WTC11 (cell line): Measurements from ENCODE around the gene ZDHHC17. TPM values are rescaled to one million over a fixed set of nuclear protein-coding genes. Genes with fewer than 3 reads are reported as not detected.

Experiments
- ATAC-seq: fragments of 200-7000 bp; cut with Tn5 transposase; 2 replicates; pipeline ENCODE4 v1.10.0; 2021; ENCODE audit warnings: mild to moderate bottlenecking, moderate library complexity
- CTCF ChIA-PET: fragments of 300-600 bp; sonication (Branson Sonifier 250); formaldehyde crosslinking; loops from one replicate; lab custom pipeline; 2021; ENCODE audit warnings: antibody characterized with exemption; lab: Charles Lee
- POLR2A ChIA-PET: fragments of 350-600 bp; sonication (Branson Sonifier 250); formaldehyde crosslinking; loops from one replicate; lab custom pipeline; 2021; ENCODE audit warnings: antibody characterized with exemption; lab: Charles Lee
- DNase-seq: peaks from one replicate; pipeline ENCODE4 v3.0.0; 2021; ENCODE audit warnings: low spot score
- H3K27ac Mint-ChIP-seq: 2 replicates; pipeline ENCODE4 v1.8.0; 2021; ENCODE audit warnings: mixed read lengths
- H3K27me3 Mint-ChIP-seq: 2 replicates; pipeline ENCODE4 v1.8.0; 2021; ENCODE audit warnings: low read depth, mild to moderate bottlenecking, moderate library complexity, mixed read lengths
- H3K36me3 Mint-ChIP-seq: 2 replicates; pipeline ENCODE4 v1.8.0; 2021; ENCODE audit warnings: mixed read lengths
- H3K4me1 Mint-ChIP-seq: 2 replicates; pipeline ENCODE4 v1.8.0; 2022; ENCODE audit warnings: mixed read lengths
- H3K4me3 Mint-ChIP-seq: 2 replicates; pipeline ENCODE4 v1.8.0; 2021; ENCODE audit warnings: mild to moderate bottlenecking, moderate library complexity, mixed read lengths
- H3K9me3 Mint-ChIP-seq: 2 replicates; pipeline ENCODE4 v1.8.0; 2021; ENCODE audit warnings: mixed read lengths
- CBFB ChIP-seq: sonication (generic); formaldehyde crosslinking; IDR thresholded peaks from 2 replicates; pipeline ENCODE4 v1.8.1; 2022; ENCODE audit warnings: mild to moderate bottlenecking, low read depth, missing genetic modification reagents
- ESRRA ChIP-seq: sonication (generic); formaldehyde crosslinking; IDR thresholded peaks from 2 replicates; pipeline ENCODE4 v1.8.1; 2022; ENCODE audit warnings: mild to moderate bottlenecking, missing genetic modification reagents, borderline replicate concordance
- ETV6 ChIP-seq: sonication (generic); formaldehyde crosslinking; IDR thresholded peaks from 2 replicates; pipeline ENCODE4 v1.8.1; 2022; ENCODE audit warnings: mild to moderate bottlenecking, missing genetic modification reagents
- FOXJ3 ChIP-seq: sonication (generic); formaldehyde crosslinking; IDR thresholded peaks from 2 replicates; pipeline ENCODE4 v1.9.0; 2021; ENCODE audit warnings: missing genetic modification reagents, mild to moderate bottlenecking, borderline replicate concordance
- GTF2I ChIP-seq: fragments of 250-450 bp; sonication (Bioruptor Pico); conservative IDR thresholded peaks from 2 replicates; pipeline ENCODE4 v1.4.0; 2021; ENCODE audit warnings: mild to moderate bottlenecking
- MXD4 ChIP-seq: fragments of 250-450 bp; sonication (Bioruptor Pico); IDR thresholded peaks from 2 replicates; pipeline ENCODE4 v1.8.0; 2021; ENCODE audit warnings: mild to moderate bottlenecking, moderate library complexity, borderline replicate concordance
- NR2C2 ChIP-seq: sonication (generic); formaldehyde crosslinking; IDR thresholded peaks from 2 replicates; pipeline ENCODE4 v1.8.0; 2022; ENCODE audit warnings: mild to moderate bottlenecking, missing genetic modification reagents
- OVOL2 ChIP-seq: fragments of 250-450 bp; sonication (Bioruptor Pico); IDR thresholded peaks from 2 replicates; pipeline ENCODE4 v1.9.0; 2021; ENCODE audit warnings: mild to moderate bottlenecking, borderline replicate concordance
- RELA ChIP-seq: sonication (generic); formaldehyde crosslinking; IDR thresholded peaks from 2 replicates; pipeline ENCODE4 v1.8.1; 2022; ENCODE audit warnings: missing genetic modification reagents, mild to moderate bottlenecking, borderline replicate concordance
- TEAD1 ChIP-seq: sonication (generic); formaldehyde crosslinking; IDR thresholded peaks from 2 replicates; pipeline ENCODE4 v1.8.0; 2022; ENCODE audit warnings: mild to moderate bottlenecking, missing genetic modification reagents
- ZNF121 ChIP-seq: sonication (generic); formaldehyde crosslinking; IDR thresholded peaks from 2 replicates; pipeline ENCODE4 v1.8.0; 2023; ENCODE audit warnings: missing genetic modification reagents
- ZNF671 ChIP-seq: fragments of 250-450 bp; sonication (Bioruptor Pico); IDR thresholded peaks from 2 replicates; pipeline ENCODE4 v1.8.0; 2021; ENCODE audit warnings: mild to moderate bottlenecking
- total RNA-seq: library from RNA; stranded (reverse); gene quantifications from 3 replicates; pipeline ENCODE4 v1.2.3, GENCODE V29; 2021
- TF ChIP-seq, protein P1 (sequence below): fragments of 250-450 bp; sonication (Bioruptor Pico); IDR thresholded peaks from 2 replicates; pipeline ENCODE4 v1.8.0; 2021; ENCODE audit warnings: mild to moderate bottlenecking
- TF ChIP-seq, protein P2 (sequence below): sonication (generic); formaldehyde crosslinking; IDR thresholded peaks from 2 replicates; pipeline ENCODE4 v1.8.0; 2022; ENCODE audit warnings: missing genetic modification reagents
- TF ChIP-seq, protein P3 (sequence below): fragments of 250-450 bp; sonication (Bioruptor Pico); IDR thresholded peaks from 2 replicates; pipeline ENCODE4 v1.9.0; 2021; ENCODE audit warnings: mild to moderate bottlenecking
- TF ChIP-seq, protein P4 (sequence below): sonication (generic); formaldehyde crosslinking; IDR thresholded peaks from 2 replicates; pipeline ENCODE4 v1.8.1; 2022; ENCODE audit warnings: mild to moderate bottlenecking, moderate library complexity, missing genetic modification reagents
- TF ChIP-seq, protein P5 (sequence below): sonication (generic); formaldehyde crosslinking; conservative IDR thresholded peaks from 2 replicates; pipeline ENCODE4 v1.8.1; 2023; ENCODE audit warnings: mild to moderate bottlenecking, low read depth, missing genetic modification reagents, moderate library complexity

ZDHHC17 gene
- total RNA-seq, 1 experiment from 2014 or later: 30.7 TPM

DNA sequence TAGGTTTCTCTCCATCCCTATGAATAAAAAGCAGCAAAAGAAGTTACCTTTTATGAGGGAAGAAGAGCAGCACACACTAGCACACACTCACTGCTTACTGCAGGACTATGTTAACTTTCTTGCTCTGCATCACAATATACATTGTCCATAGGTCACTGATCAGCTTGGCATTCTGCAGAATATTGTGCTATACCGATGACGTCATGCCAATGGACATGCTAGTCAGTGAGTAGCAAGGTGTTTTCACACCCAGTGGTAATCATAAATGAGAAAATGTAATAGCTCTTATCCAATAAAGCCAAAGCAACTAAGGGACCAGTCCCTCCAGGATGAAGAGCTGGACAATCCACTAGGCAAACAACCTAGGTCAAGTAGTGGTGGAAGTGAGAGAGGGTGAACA is 16.7 kb upstream of the ZDHHC17 start:
- no peaks in the 10 kb centered on the region for H3K36me3 Mint-ChIP-seq
- no peak overlapping the region for H3K27ac Mint-ChIP-seq
- no peak for DNase-seq
- ChIA-PET POLR2A (interaction anchor here (0.9 kb wide), 1 partner anchor 16 kb away, joined by 11 read pairs; no protein-coding TSS in a partner anchor), CTCF (no interaction called here)
- H3K27me3 Mint-ChIP-seq: peaks cover 3% of the 10 kb centered on the region; the same call in 1 of the 2 replicates
- no peak for TF ChIP-seq NR2C2
- no peak for TF ChIP-seq ZNF121 (CRISPR knock-in tag)
- no peak for TF ChIP-seq CBFB
- TF ChIP-seq, protein P1, sequence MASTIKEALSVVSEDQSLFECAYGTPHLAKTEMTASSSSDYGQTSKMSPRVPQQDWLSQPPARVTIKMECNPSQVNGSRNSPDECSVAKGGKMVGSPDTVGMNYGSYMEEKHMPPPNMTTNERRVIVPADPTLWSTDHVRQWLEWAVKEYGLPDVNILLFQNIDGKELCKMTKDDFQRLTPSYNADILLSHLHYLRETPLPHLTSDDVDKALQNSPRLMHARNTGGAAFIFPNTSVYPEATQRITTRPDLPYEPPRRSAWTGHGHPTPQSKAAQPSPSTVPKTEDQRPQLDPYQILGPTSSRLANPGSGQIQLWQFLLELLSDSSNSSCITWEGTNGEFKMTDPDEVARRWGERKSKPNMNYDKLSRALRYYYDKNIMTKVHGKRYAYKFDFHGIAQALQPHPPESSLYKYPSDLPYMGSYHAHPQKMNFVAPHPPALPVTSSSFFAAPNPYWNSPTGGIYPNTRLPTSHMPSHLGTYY: no peak
- no peak for TF ChIP-seq ZNF671 (CRISPR knock-in tag)
- H3K4me3 Mint-ChIP-seq: no peak overlapping the region
- peaks cover 10% of the 10 kb centered on the region for H3K9me3 Mint-ChIP-seq
- H3K4me1 Mint-ChIP-seq: no peaks in the 10 kb centered on the region; the same call in 1 of the 2 replicates
- no peak for ATAC-seq

DNA sequence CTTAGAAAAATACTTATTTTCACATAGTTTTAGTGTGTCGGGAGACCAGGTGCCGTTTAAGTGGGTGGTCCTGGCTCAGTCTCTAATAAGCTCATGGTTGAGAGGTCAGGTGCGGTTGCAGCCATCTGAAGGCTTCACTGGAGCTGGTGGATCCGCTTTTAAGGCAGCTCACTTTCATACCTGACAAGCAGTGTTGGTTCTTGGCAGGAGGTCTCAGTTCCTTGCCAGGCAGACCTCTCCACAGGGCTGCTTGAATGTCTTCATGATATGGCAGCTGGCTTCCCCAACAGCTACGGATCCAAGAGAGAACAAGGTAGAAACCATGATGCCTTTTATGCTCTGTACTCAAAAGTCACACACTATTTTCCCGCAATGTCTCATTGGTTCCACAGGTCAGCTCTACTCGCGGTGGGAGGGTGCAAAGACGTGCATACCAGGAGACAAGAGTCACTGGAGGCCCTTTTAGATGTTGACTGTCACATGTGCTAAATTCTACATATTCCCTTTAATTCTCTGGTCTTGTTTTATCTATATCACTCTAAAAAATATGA is 8.0 kb upstream of the ZDHHC17 start:
- DNase-seq: no peak
- no peak for TF ChIP-seq TEAD1
- TF ChIP-seq, protein P2, sequence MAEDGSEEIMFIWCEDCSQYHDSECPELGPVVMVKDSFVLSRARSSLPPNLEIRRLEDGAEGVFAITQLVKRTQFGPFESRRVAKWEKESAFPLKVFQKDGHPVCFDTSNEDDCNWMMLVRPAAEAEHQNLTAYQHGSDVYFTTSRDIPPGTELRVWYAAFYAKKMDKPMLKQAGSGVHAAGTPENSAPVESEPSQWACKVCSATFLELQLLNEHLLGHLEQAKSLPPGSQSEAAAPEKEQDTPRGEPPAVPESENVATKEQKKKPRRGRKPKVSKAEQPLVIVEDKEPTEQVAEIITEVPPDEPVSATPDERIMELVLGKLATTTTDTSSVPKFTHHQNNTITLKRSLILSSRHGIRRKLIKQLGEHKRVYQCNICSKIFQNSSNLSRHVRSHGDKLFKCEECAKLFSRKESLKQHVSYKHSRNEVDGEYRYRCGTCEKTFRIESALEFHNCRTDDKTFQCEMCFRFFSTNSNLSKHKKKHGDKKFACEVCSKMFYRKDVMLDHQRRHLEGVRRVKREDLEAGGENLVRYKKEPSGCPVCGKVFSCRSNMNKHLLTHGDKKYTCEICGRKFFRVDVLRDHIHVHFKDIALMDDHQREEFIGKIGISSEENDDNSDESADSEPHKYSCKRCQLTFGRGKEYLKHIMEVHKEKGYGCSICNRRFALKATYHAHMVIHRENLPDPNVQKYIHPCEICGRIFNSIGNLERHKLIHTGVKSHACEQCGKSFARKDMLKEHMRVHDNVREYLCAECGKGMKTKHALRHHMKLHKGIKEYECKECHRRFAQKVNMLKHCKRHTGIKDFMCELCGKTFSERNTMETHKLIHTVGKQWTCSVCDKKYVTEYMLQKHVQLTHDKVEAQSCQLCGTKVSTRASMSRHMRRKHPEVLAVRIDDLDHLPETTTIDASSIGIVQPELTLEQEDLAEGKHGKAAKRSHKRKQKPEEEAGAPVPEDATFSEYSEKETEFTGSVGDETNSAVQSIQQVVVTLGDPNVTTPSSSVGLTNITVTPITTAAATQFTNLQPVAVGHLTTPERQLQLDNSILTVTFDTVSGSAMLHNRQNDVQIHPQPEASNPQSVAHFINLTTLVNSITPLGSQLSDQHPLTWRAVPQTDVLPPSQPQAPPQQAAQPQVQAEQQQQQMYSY (CRISPR knock-in tag): no peak
- Mint-ChIP-seq H3K4me3 (no peak overlapping the region), H3K9me3 (peaks cover 4% of the 10 kb centered on the region; the same call in 1 of the 2 replicates), H3K36me3 (no peaks in the 10 kb centered on the region), H3K27me3 (no peaks in the 10 kb centered on the region), H3K27ac (no peak overlapping the region), H3K4me1 (peaks cover 15% of the 10 kb centered on the region)
- POLR2A ChIA-PET: no interaction called here
- CTCF ChIA-PET: interaction anchor here (1.0 to 1.2 kb wide), 4 partner anchors 11 to 125 kb away, joined by 3 to 5 read pairs (median 4); no protein-coding TSS in a partner anchor
- ATAC-seq: peak; percentile 48

DNA sequence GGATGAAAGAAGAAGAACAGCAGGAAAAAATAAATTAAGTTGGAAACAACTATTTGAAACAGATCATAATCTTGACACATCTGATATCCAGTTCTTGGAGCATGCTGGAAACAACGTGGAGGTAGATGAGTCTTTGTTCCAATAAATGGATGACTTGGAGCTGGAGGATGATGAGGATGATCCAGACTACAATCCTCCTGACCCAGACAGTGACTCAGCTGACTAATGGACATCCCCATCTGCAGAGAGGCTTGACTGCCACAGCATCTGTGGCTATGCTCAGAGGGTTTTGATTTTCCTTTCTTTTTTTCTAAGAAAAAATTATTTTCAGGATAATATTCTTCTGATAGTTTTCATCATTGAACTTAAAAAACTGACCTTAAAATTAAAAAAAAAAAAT is 6.2 kb upstream of the ZDHHC17 start:
- TF ChIP-seq, protein P3, sequence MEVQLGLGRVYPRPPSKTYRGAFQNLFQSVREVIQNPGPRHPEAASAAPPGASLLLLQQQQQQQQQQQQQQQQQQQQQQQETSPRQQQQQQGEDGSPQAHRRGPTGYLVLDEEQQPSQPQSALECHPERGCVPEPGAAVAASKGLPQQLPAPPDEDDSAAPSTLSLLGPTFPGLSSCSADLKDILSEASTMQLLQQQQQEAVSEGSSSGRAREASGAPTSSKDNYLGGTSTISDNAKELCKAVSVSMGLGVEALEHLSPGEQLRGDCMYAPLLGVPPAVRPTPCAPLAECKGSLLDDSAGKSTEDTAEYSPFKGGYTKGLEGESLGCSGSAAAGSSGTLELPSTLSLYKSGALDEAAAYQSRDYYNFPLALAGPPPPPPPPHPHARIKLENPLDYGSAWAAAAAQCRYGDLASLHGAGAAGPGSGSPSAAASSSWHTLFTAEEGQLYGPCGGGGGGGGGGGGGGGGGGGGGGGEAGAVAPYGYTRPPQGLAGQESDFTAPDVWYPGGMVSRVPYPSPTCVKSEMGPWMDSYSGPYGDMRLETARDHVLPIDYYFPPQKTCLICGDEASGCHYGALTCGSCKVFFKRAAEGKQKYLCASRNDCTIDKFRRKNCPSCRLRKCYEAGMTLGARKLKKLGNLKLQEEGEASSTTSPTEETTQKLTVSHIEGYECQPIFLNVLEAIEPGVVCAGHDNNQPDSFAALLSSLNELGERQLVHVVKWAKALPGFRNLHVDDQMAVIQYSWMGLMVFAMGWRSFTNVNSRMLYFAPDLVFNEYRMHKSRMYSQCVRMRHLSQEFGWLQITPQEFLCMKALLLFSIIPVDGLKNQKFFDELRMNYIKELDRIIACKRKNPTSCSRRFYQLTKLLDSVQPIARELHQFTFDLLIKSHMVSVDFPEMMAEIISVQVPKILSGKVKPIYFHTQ (CRISPR knock-in tag): no peak
- TF ChIP-seq GTF2I (CRISPR knock-in tag) (no peak), OVOL2 (no peak), MXD4 (CRISPR knock-in tag) (no peak)
- ATAC-seq (no peak), DNase-seq (no peak)
- CTCF ChIA-PET: no interaction called here
- peaks cover 4% of the 10 kb centered on the region; the same call in 1 of the 2 replicates for H3K9me3 Mint-ChIP-seq
- no peaks in the 10 kb centered on the region for H3K27me3 Mint-ChIP-seq
- POLR2A ChIA-PET: no interaction called here
- H3K4me1 Mint-ChIP-seq: peaks cover 21% of the 10 kb centered on the region
- no peaks in the 10 kb centered on the region for H3K36me3 Mint-ChIP-seq
- no peak overlapping the region for H3K4me3 Mint-ChIP-seq
- H3K27ac Mint-ChIP-seq: no peak overlapping the region

DNA sequence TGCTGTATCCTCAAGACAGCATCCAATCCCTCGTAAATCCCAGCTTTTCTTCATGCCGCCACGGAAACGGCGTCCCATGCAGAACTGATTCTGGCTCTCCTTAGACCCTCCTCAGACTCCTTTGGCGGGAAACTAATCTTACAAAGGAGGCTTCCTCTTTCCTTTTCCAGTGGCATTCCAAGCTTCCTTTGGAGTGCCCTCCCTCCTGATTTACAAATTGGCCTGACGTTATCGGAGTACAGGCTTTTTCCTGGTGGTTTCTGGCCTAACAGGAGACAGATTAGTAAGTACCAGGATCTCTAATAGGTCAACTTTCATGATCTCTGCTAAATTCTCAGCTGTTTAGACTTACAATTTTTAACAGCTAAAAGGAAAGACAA is 1.3 kb upstream of the ZDHHC17 start:
- Mint-ChIP-seq H3K27ac (peak overlapping the region; percentile 99), H3K4me3 (peak overlapping the region; percentile 97), H3K4me1 (peaks cover 38% of the 10 kb centered on the region), H3K9me3 (peaks cover 4% of the 10 kb centered on the region; the same call in 1 of the 2 replicates), H3K36me3 (no peaks in the 10 kb centered on the region), H3K27me3 (no peaks in the 10 kb centered on the region)
- ChIA-PET POLR2A (interaction anchor here (0.7 to 1.6 kb wide), 3 partner anchors 9 to 15 kb away, joined by 3 to 11 read pairs (median 4); no protein-coding TSS in a partner anchor), CTCF (interaction anchor here (0.6 to 1.2 kb wide), 2 partner anchors 9 to 132 kb away, joined by 3 to 4 read pairs; no protein-coding TSS in a partner anchor)
- DNase-seq (no peak), ATAC-seq (peak; percentile 20)
- TF ChIP-seq FOXJ3 (CRISPR knock-in tag) (no peak), GTF2I (CRISPR knock-in tag) (no peak), ETV6 (CRISPR knock-in tag) (peak; percentile 67), RELA (CRISPR knock-in tag) (no peak), ESRRA (no peak)
- TF ChIP-seq, protein P4, sequence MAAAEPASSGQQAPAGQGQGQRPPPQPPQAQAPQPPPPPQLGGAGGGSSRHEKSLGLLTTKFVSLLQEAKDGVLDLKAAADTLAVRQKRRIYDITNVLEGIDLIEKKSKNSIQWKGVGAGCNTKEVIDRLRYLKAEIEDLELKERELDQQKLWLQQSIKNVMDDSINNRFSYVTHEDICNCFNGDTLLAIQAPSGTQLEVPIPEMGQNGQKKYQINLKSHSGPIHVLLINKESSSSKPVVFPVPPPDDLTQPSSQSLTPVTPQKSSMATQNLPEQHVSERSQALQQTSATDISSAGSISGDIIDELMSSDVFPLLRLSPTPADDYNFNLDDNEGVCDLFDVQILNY (CRISPR knock-in tag): peak; percentile 70
- TF ChIP-seq, protein P5, sequence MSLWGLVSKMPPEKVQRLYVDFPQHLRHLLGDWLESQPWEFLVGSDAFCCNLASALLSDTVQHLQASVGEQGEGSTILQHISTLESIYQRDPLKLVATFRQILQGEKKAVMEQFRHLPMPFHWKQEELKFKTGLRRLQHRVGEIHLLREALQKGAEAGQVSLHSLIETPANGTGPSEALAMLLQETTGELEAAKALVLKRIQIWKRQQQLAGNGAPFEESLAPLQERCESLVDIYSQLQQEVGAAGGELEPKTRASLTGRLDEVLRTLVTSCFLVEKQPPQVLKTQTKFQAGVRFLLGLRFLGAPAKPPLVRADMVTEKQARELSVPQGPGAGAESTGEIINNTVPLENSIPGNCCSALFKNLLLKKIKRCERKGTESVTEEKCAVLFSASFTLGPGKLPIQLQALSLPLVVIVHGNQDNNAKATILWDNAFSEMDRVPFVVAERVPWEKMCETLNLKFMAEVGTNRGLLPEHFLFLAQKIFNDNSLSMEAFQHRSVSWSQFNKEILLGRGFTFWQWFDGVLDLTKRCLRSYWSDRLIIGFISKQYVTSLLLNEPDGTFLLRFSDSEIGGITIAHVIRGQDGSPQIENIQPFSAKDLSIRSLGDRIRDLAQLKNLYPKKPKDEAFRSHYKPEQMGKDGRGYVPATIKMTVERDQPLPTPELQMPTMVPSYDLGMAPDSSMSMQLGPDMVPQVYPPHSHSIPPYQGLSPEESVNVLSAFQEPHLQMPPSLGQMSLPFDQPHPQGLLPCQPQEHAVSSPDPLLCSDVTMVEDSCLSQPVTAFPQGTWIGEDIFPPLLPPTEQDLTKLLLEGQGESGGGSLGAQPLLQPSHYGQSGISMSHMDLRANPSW: no peak
